Activated T-helper 2 cell treated with anti-CD3 and anti-CD28 coated beads, Interferon-gamma antibody, Interleukin-2, Interleukin-4, amounts not matched to agents 10 μg/mL and 5 μg/mL and 100 μg/mL, durations not matched to agents 14 hours and 24 hours and 36 hours (primary cell): ENCODE results near the gene VWA5B1. TPM values are rescaled to one million over a fixed set of nuclear protein-coding genes. Genes with fewer than 3 reads are reported as not detected.
"Not testable (repeated sequence)": the region's sequence is repeated elsewhere in the genome, so short reads cannot be mapped to it uniquely, and the experiment has no call there.

Experiments
- DNase-seq: peaks from one replicate; pipeline ENCODE4 v3.0.0; 2021; ENCODE audit warnings: low spot score
- H3K27ac Mint-ChIP-seq: one replicate; pipeline ENCODE4 v1.8.0; 2021; ENCODE audit warnings: mixed read lengths
- H3K27me3 Mint-ChIP-seq: one replicate; pipeline ENCODE4 v1.8.0; 2021; ENCODE audit warnings: low read depth, mixed read lengths
- H3K36me3 Mint-ChIP-seq: one replicate; pipeline ENCODE4 v1.8.0; 2021; ENCODE audit warnings: low read depth, mixed read lengths
- H3K4me1 Mint-ChIP-seq: one replicate; pipeline ENCODE4 v1.8.0; 2021; ENCODE audit warnings: low read depth, mixed read lengths
- H3K4me3 Mint-ChIP-seq: one replicate; pipeline ENCODE4 v1.8.0; 2021; ENCODE audit warnings: low read depth, mild to moderate bottlenecking, moderate library complexity, mixed read lengths
- H3K9me3 Mint-ChIP-seq: one replicate; pipeline ENCODE4 v1.8.0; 2021; ENCODE audit warnings: mixed read lengths
- intact Hi-C: fragments of 100-400 bp; cut with micrococcal nuclease; formaldehyde crosslinking; loops from one replicate; pipeline ENCODE4 v1.15.1; 2023
- total RNA-seq: library from RNA; stranded (reverse); gene quantifications from 2 replicates; pipeline ENCODE4 v1.2.3, GENCODE V29; 2022

VWA5B1 gene
- total RNA-seq, 1 donor from 2014 or later: not detected

GRCh38 chr1:20266141-20266540 is 24.5 kb upstream of the VWA5B1 start:
- H3K36me3 Mint-ChIP-seq: no peaks in the 10 kb centered on the region
- H3K27ac Mint-ChIP-seq: no peak overlapping the region
- H3K27me3 Mint-ChIP-seq: peaks cover 22% of the 10 kb centered on the region
- H3K9me3 Mint-ChIP-seq: no peaks in the 10 kb centered on the region
- H3K4me1 Mint-ChIP-seq: no peaks in the 10 kb centered on the region
- no peak overlapping the region for H3K4me3 Mint-ChIP-seq
- intact Hi-C loops: no loop called here
- no peak for DNase-seq

DNA sequence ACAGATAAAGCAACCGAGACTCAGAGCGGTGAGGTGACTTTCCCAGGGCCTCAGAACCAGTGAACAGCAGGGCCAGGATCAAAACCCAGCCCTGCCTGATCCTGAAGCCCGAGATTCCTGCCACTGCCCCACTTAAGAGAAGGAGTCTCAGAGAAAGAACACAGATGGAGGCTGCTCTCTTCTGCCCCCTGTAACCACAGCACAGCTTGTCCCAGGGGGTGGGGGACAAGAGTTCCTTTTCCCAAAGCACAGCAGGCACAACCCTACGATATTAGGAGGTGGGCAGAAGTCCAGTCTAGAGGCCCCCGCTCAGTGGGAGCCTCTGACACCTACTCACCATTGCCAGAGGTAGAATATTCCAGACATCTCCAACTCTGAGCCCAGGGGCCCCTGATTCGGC is 24.0 kb upstream of the VWA5B1 start:
- Mint-ChIP-seq H3K27ac (no peak overlapping the region), H3K4me3 (no peak overlapping the region), H3K4me1 (no peaks in the 10 kb centered on the region), H3K27me3 (peaks cover 22% of the 10 kb centered on the region), H3K9me3 (no peaks in the 10 kb centered on the region), H3K36me3 (no peaks in the 10 kb centered on the region)
- DNase-seq: no peak
- intact Hi-C loops: no loop called here

DNA sequence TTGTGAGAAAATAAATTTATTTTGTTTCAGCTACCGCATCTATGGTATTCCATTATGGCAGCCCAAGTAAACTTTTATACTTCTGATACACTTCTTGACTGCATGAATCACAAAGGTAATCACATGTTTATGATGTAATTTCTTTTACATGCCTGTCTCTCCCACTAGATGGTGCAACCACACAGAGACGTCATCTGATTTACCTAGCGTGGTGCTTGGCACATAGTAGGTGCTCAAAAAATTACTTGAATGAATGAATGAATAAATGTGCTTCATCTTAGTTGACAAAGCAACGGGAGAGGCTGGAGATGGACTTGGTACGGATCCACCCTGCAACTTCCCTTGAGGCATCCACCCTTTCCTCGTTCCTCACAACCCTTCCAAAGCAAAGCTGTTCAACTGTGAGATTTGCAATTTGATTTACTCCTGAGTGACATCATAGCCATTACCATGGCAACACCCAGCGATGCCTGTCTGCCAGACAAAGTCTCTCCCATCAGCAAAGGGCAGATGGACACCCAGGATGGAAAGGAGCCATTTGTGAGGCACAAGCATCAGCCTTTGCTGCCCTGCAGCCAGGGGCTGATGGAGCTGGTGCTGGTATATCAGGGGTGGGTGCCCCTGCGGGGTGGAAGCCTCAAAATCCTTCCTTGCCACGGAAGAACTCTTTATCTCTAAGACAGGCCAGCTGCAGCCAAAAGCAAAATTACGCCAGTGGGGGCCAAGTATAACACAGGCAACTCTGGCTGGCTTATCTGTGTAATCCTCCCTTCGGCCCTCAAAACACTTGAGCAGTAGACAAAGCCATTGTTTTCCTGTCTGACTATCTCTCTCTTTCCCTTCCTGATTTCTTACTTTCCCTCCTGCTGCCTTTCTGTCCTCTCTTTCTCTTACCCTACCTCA is 18.9 kb upstream of the VWA5B1 start:
- Mint-ChIP-seq H3K27ac (no peak overlapping the region), H3K27me3 (peaks cover 10% of the 10 kb centered on the region), H3K4me1 (no peaks in the 10 kb centered on the region), H3K9me3 (no peaks in the 10 kb centered on the region), H3K4me3 (no peak overlapping the region), H3K36me3 (no peaks in the 10 kb centered on the region)
- intact Hi-C loops: no loop called here
- DNase-seq: no peak

DNA sequence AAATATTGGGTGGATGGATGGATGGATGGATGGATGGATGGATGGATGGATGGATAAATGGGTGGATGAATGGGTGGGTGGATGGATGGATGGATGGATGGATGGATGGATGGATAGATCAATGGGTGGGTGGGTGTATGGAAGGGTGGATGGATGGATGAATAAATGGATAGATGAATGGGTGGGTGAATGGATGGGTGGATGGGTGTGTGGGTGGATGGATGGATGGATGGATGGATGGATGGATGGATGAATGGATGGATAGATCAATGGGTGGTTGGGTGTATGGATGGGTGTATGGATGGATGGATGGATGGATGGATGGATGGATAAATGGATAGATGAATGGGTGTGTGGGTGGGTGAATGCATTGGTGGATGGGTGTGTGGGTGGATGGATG is 17.0 kb upstream of the VWA5B1 start:
- H3K4me3 Mint-ChIP-seq, DNase-seq, H3K4me1 Mint-ChIP-seq, H3K36me3 Mint-ChIP-seq, intact Hi-C loops, H3K27ac Mint-ChIP-seq, H3K27me3 Mint-ChIP-seq, H3K9me3 Mint-ChIP-seq: not testable (repeated sequence)

- Mint-ChIP-seq H3K27me3 (peaks cover 6% of the 10 kb centered on the region), H3K4me3 (no peak overlapping the region), H3K4me1 (no peaks in the 10 kb centered on the region), H3K27ac (no peak overlapping the region), H3K36me3 (no peaks in the 10 kb centered on the region), H3K9me3 (no peaks in the 10 kb centered on the region)
- no peak for DNase-seq
- intact Hi-C loops: no loop called here
Observed at GRCh38 chr1:20275319-20275925, 15.3 kb upstream of the VWA5B1 start.

- H3K27me3 Mint-ChIP-seq: peaks cover 9% of the 10 kb centered on the region
- no peaks in the 10 kb centered on the region for H3K36me3 Mint-ChIP-seq
- no peak for DNase-seq
- H3K27ac Mint-ChIP-seq: no peak overlapping the region
- H3K4me1 Mint-ChIP-seq: no peaks in the 10 kb centered on the region
- H3K4me3 Mint-ChIP-seq: no peak overlapping the region
- intact Hi-C loops: no loop called here
- H3K9me3 Mint-ChIP-seq: no peaks in the 10 kb centered on the region
Observed at GRCh38 chr1:20276485-20277159, 14.1 kb upstream of the VWA5B1 start.

GRCh38 chr1:20278692-20279130 is 12.0 kb upstream of the VWA5B1 start:
- Mint-ChIP-seq H3K27me3 (peaks cover 16% of the 10 kb centered on the region), H3K9me3 (no peaks in the 10 kb centered on the region), H3K36me3 (no peaks in the 10 kb centered on the region), H3K4me1 (no peaks in the 10 kb centered on the region), H3K4me3 (no peak overlapping the region), H3K27ac (no peak overlapping the region)
- intact Hi-C loops: no loop called here
- no peak for DNase-seq

DNA sequence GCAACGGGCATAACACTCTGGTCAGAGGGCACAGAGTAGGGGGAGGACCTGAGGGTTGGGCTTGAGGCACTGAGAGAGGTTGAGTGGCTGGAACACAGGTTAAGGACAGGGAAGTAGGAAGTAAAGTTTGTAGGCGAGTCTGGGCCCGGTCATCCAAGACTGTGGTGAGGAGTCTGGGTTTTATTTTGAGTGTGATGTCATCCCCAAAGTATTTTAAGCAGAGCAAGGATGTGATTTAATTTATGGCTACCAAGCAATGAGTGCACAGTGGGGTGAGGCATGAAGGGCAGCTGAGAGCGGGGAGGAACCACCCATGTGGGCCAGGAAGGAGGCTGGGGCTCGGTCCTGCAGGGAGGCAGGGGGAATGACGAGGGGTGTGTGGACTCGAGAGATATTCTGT is 11.2 kb upstream of the VWA5B1 start:
- no peak overlapping the region for H3K4me3 Mint-ChIP-seq
- no peaks in the 10 kb centered on the region for H3K9me3 Mint-ChIP-seq
- H3K27me3 Mint-ChIP-seq: peaks cover 16% of the 10 kb centered on the region
- no peak for DNase-seq
- intact Hi-C loops: no loop called here
- H3K4me1 Mint-ChIP-seq: no peaks in the 10 kb centered on the region
- no peaks in the 10 kb centered on the region for H3K36me3 Mint-ChIP-seq
- H3K27ac Mint-ChIP-seq: no peak overlapping the region

DNA sequence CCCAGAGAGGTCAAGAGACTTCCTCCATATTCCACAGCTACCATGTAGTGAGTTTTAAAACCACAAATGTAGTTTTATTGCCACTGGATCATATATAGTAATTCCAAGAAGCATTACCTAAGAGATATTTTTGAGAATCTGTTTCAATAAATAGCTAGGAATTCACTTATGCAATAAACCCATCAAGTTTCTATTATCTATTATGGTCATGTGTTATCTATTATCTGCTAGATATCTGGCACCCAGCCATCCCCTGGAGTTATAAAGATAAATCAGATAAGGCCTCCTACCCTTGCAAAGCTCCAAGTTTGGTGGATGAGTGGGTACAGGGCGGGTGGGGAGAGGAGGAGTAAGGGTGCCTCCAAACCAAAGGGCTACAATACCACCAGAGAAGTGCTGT is 10.3 kb upstream of the VWA5B1 start:
- Mint-ChIP-seq H3K4me3 (no peak overlapping the region), H3K36me3 (no peaks in the 10 kb centered on the region), H3K27ac (no peak overlapping the region), H3K27me3 (peaks cover 16% of the 10 kb centered on the region), H3K9me3 (no peaks in the 10 kb centered on the region), H3K4me1 (no peaks in the 10 kb centered on the region)
- DNase-seq: no peak
- intact Hi-C loops: no loop called here

- peaks cover 16% of the 10 kb centered on the region for H3K27me3 Mint-ChIP-seq
- no peaks in the 10 kb centered on the region for H3K36me3 Mint-ChIP-seq
- H3K4me3 Mint-ChIP-seq: no peak overlapping the region
- intact Hi-C loops: no loop called here
- DNase-seq: no peak
- no peak overlapping the region for H3K27ac Mint-ChIP-seq
- H3K9me3 Mint-ChIP-seq: no peaks in the 10 kb centered on the region
- H3K4me1 Mint-ChIP-seq: no peaks in the 10 kb centered on the region
Observed at GRCh38 chr1:20280906-20281305, 9.8 kb upstream of the VWA5B1 start.

GRCh38 chr1:20281801-20282200 is 8.9 kb upstream of the VWA5B1 start:
- no peak for DNase-seq
- Mint-ChIP-seq H3K4me1 (no peaks in the 10 kb centered on the region), H3K27me3 (peaks cover 17% of the 10 kb centered on the region), H3K36me3 (no peaks in the 10 kb centered on the region), H3K4me3 (no peak overlapping the region), H3K27ac (no peak overlapping the region), H3K9me3 (no peaks in the 10 kb centered on the region)
- intact Hi-C loops: no loop called here

DNA sequence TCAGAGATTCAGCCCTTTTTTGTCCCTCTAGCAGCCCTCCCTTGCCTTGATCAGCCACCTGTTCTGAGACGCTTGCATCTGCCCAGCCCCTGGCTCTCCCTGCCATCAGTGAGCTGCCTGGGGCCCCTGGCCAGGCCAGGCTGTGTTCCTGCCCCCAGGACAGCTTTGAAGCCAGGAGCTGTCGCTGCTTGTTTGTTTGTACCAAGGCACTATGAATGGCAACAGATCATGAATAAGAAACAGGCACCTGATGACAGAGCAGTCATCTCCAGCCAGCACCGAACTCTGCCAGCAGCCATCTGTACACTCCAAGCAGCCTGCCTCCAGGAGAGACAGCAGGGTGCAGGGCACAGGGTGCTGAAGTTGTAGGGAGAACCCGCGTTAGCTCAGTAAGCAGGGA is 8.1 kb upstream of the VWA5B1 start:
- Mint-ChIP-seq H3K27ac (no peak overlapping the region), H3K4me1 (no peaks in the 10 kb centered on the region), H3K4me3 (no peak overlapping the region), H3K9me3 (no peaks in the 10 kb centered on the region), H3K27me3 (peaks cover 17% of the 10 kb centered on the region), H3K36me3 (no peaks in the 10 kb centered on the region)
- no peak for DNase-seq
- intact Hi-C loops: no loop called here

DNA sequence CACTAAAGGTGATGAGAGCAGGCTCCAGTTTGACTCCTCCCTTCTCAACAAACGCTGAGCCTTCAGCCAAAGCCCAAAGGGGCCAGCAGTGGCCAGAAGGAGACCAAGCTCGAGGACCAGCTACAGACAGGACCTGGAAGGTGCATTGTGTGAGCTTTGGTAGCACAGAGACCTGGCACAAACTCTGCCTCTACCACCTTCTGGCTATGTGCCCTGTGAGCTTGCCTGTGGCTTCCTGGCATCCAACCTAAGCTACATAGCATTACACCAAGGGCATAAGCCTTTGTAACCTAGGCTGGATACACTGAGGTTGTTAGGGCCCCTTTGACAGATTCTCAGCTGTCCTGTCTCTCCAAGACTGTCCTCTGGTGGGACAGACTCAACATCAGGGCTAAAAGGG is 6.6 kb upstream of the VWA5B1 start:
- no peaks in the 10 kb centered on the region for H3K9me3 Mint-ChIP-seq
- no peaks in the 10 kb centered on the region for H3K4me1 Mint-ChIP-seq
- no peak overlapping the region for H3K27ac Mint-ChIP-seq
- H3K27me3 Mint-ChIP-seq: peaks cover 24% of the 10 kb centered on the region
- no peaks in the 10 kb centered on the region for H3K36me3 Mint-ChIP-seq
- DNase-seq: no peak
- no peak overlapping the region for H3K4me3 Mint-ChIP-seq
- intact Hi-C loops: no loop called here
